Peyer's patch (tissue), 4 donors: ENCODE measurements around the gene BAIAP2. TPM values are rescaled to one million over a fixed set of nuclear protein-coding genes. Genes with fewer than 3 reads are reported as not detected.

Experiments
- DNase-seq, 3 donors: peaks; one replicate each; pipeline ENCODE4 v3.0.0-alpha.2; 2017 to 2019
- H3K27ac ChIP-seq, 4 donors: fragments of 200-600 bp; sonication (generic); one replicate each; pipeline ENCODE4 v1.5.1; 2016 to 2019
- H3K27me3 ChIP-seq, 2 donors: fragments of 200-600 bp; sonication (generic); one replicate each; pipeline ENCODE4 v1.5.1; 2019
- H3K36me3 ChIP-seq, 3 donors: fragments of 200-600 bp; sonication (generic); one replicate each; pipeline ENCODE4 v1.5.1; 2016 to 2019
- H3K4me1 ChIP-seq, 4 donors: fragments of 200-600 bp; sonication (generic); one replicate each; pipeline ENCODE4 v1.5.1; 2016 to 2019
- H3K4me3 ChIP-seq, 4 donors: fragments of 200-600 bp; sonication (generic); 1 replicate in 3 of 4; 2 replicates in 1 of 4; pipeline ENCODE4 v1.5.1; 2016 to 2019; ENCODE audit warnings: mild to moderate bottlenecking in 1 of 4
- H3K9me3 ChIP-seq, 4 donors: fragments of 200-600 bp; sonication (generic); one replicate each; pipeline ENCODE4 v1.5.1; 2016 to 2019; ENCODE audit warnings: mild to moderate bottlenecking in 1 of 4
- POLR2A ChIP-seq, 2 donors: fragments of 450-650 bp; IDR thresholded peaks; one replicate each; pipeline ENCODE4 v1.5.1; 2017; ENCODE audit warnings: antibody characterized with exemption in 2 of 2, mild to moderate bottlenecking in 2 of 2, moderate library complexity in 2 of 2
- total RNA-seq, 4 donors: library from RNA; depleted of rRNA; stranded (reverse); fragments of >200 nt; gene quantifications; one replicate each; pipeline ENCODE4 v1.1.0, GENCODE V29; 2016
- TF ChIP-seq, protein P1 (sequence below), 6 experiments: fragments of 450-650 bp in 4 of 6; fragments of 200-600 bp in 2 of 6; sonication (generic) in 1 of 6; IDR thresholded peaks; one replicate each; pipeline ENCODE4 v1.5.1; 2017 to 2019; ENCODE audit warnings: antibody characterized with exemption in 6 of 6, mild to moderate bottlenecking in 3 of 6, moderate library complexity in 1 of 6

The BAIAP2 gene
- total RNA-seq, 4 donors from 2014 or later, result 10.2 to 61.9 (median 17.6) TPM

GRCh38 chr17:81036197-81036941 lies 1.4 kb downstream of the BAIAP2 start:
- DNase-seq, result no peak
- Histone ChIP-seq H3K4me3 (peak overlapping the region in 2 of 4 donors; percentile 69 to 88), H3K36me3 (no peaks in the 10 kb centered on the region), H3K9me3 (no peaks in the 10 kb centered on the region), H3K4me1 (peaks cover 0 to 51% (median 8%) of the 10 kb centered on the region in 4 donors), H3K27me3 (no peaks in the 10 kb centered on the region), H3K27ac (peak overlapping the region in 1 of 4 donors; percentile 49)
- TF ChIP-seq, protein P1, sequence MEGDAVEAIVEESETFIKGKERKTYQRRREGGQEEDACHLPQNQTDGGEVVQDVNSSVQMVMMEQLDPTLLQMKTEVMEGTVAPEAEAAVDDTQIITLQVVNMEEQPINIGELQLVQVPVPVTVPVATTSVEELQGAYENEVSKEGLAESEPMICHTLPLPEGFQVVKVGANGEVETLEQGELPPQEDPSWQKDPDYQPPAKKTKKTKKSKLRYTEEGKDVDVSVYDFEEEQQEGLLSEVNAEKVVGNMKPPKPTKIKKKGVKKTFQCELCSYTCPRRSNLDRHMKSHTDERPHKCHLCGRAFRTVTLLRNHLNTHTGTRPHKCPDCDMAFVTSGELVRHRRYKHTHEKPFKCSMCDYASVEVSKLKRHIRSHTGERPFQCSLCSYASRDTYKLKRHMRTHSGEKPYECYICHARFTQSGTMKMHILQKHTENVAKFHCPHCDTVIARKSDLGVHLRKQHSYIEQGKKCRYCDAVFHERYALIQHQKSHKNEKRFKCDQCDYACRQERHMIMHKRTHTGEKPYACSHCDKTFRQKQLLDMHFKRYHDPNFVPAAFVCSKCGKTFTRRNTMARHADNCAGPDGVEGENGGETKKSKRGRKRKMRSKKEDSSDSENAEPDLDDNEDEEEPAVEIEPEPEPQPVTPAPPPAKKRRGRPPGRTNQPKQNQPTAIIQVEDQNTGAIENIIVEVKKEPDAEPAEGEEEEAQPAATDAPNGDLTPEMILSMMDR (IDR thresholded peaks at IDR 0.05), result no peak
- TF ChIP-seq POLR2A (IDR thresholded peaks at IDR 0.05), result no peak

GRCh38 chr17:81037026-81037797 lies 2.3 kb downstream of the BAIAP2 start:
- Histone ChIP-seq H3K27ac (peak overlapping the region in 1 of 4 donors; percentile 49), H3K36me3 (no peaks in the 10 kb centered on the region), H3K9me3 (no peaks in the 10 kb centered on the region), H3K27me3 (no peaks in the 10 kb centered on the region), H3K4me1 (peaks cover 0 to 44% (median 8%) of the 10 kb centered on the region in 4 donors), H3K4me3 (peak overlapping the region in 2 of 4 donors; percentile 69 to 88)
- no peak for DNase-seq
- no peak for TF ChIP-seq POLR2A (IDR thresholded peaks at IDR 0.05)
- TF ChIP-seq, protein P1 (IDR thresholded peaks at IDR 0.05), result no peak

- TF ChIP-seq, protein P1 (IDR thresholded peaks at IDR 0.05), result no peak
- TF ChIP-seq POLR2A (IDR thresholded peaks at IDR 0.05), result no peak
- Histone ChIP-seq H3K36me3 (no peaks in the 10 kb centered on the region), H3K4me1 (peaks cover 0 to 42% (median 8%) of the 10 kb centered on the region in 4 donors), H3K9me3 (no peaks in the 10 kb centered on the region), H3K27me3 (no peaks in the 10 kb centered on the region), H3K27ac (peak overlapping the region in 1 of 4 donors; percentile 15), H3K4me3 (no peak overlapping the region)
- DNase-seq, result no peak
Measured at GRCh38 chr17:81037798-81038733, 3.1 kb downstream of the BAIAP2 start.

DNA sequence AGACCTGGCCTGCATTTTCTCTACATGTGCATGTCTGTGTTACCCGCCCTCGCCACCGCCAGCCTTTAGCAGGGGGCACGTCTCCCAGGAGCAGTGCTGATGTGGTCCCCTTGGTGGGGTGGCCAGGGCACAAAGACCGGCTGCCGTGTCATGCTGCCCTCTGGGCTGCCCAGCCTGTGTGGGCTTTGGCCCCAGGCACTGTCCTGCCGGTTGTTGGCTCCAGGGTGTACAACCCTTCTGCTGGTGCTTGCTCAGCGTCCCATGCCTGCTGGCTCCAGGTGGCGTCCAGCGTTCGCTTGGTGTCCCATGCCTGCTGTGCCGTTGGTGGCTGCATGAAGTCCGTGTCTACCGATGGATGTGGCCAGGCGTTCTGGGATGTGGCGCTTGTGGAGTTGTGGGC lies 4.1 kb downstream of the BAIAP2 start:
- Histone ChIP-seq H3K4me1 (peaks cover 0 to 35% (median 5%) of the 10 kb centered on the region in 4 donors), H3K4me3 (no peak overlapping the region), H3K27me3 (no peaks in the 10 kb centered on the region), H3K36me3 (no peaks in the 10 kb centered on the region), H3K27ac (no peak overlapping the region), H3K9me3 (no peaks in the 10 kb centered on the region)
- DNase-seq, result no peak
- no peak for TF ChIP-seq POLR2A (IDR thresholded peaks at IDR 0.05)
- TF ChIP-seq, protein P1 (IDR thresholded peaks at IDR 0.05), result no peak
